A549 treated with CORT108297 at 1 μM for 4 hours (cell line): ENCODE data around the gene DNAJC27. TPM values are rescaled to one million over a fixed set of nuclear protein-coding genes. Genes with fewer than 3 reads are reported as not detected.

Source experiments
- total RNA-seq: library from RNA; stranded (reverse); fragments of 200-300 nt; extraction: Qiagen RNA extraction; gene quantifications from 5 replicates; pipeline ENCODE4 v1.2.3, GENCODE V29; 2022

The DNAJC27 gene
- 1.2 to 2.1 TPM (median 2.0 TPM) in 5 replicates for total RNA-seq

DNA sequence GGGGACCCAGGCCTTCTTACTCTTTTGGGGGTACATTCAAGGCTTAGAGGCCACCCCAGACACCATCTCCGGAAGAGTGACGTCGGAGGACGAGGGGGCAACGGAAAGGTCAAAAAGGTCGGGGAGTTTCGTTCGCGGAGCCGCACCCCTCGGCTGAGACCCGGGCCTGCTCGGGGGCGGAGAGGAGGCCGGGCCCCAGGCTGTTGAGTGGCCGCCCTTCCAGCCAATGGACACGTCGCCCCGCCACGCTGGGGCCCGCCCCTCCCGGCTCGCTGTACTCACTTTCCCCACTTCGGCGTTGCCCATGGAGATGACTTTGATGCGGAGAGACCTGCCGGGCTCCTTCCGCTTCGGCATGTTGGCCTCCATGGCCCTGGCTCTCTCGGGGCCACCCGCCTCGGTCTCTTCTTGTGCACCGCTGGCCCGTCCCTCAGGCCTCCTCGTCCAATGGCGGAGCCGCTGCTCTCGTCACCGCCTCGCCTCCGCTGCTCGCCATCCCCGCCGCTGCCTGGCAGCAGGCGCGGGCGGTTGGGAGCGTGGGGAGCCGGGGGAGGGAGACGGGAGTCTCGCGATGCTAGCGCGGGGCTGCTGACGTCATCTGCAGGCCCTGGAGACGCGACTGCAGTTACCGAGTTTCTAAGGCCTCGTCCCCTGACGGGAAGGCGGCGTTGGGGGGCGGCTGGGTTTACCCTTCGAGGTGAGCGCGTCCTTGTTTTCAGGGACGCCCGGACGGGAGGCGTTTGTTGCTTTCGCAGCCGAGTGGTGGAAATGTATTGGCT, at the start of gene DNAJC27:
TSS of gene DNAJC27 (minus strand) at position 420 of the 779 bp plus-strand sequence. CDS start at position 369, 51 bp downstream.

DNA sequence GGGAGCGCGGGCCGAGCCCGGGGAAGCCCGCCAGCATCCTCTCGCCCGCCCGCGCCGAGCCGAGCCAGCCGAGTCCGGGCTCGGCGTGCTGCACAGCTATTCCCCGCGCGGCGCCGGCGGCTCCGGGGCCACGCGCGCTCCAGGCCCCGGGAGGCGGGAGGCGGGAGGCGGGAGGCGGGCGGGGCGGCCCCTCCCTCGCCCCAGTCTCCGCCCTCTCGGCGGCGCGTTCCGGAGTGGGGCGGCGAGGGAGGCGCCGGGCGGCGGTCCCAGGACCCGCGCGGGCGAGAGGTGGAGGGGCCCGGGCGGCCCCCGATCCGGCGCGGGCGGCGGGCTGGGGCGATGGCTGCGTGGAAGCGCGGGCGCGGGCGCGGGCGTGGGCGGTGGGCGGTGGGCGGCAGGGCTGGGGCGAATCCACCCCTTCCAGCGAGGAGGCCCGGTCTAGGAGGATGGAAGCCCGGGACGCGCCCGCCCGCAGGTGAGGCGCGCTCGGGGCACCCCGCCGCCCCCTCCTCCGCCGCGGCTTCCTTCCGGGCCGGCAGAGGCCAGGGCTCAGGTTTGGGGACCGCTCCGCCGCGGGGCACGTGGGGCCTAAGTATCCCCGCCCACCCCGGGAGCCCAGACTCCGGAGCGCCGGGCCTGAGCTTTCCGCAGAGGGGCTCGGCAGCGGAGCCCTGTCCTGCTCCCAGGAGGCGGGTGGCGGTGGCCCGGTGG, 51.5 kb downstream of the DNAJC27 start, which contains the start of gene ADCY3:
TSS of gene ADCY3 (minus strand) at position 140 of the 711 bp plus-strand sequence. CDS start 1,250 bp downstream, outside the sequence.

Other genes with a start within 250 kb of the DNAJC27 start
- 46.1 to 63.9 TPM (median 59.6 TPM) in 5 replicates for gene PTRHD1, start 178.6 kb downstream of the DNAJC27 start, total RNA-seq
- gene CENPO, start 178.5 kb downstream of the DNAJC27 start, total RNA-seq, result 40.7 to 51.6 TPM (median 44.5 TPM) in 5 replicates
- gene ADCY3, start 51.7 kb downstream of the DNAJC27 start, total RNA-seq, result 68.6 to 88.7 TPM (median 78.5 TPM) in 5 replicates
- gene EFR3B, start 70.1 kb upstream of the DNAJC27 start, total RNA-seq, result 12.8 to 15.3 TPM (median 13.5 TPM) in 5 replicates
- gene POMC, start 196.6 kb upstream of the DNAJC27 start, total RNA-seq, result not detected in 5 replicates